Caco-2 (cell line): ENCODE data around the gene TAGLN. TPM values are rescaled to one million over a fixed set of nuclear protein-coding genes. Genes with fewer than 3 reads are reported as not detected.

ENCODE experiments used
- BruUV-seq: library from RNA; stranded (reverse); fragments of 400-500 nt; replicated peaks from 2 replicates; lab custom pipeline; 2021; lab: Mats Ljungman, UMichigan
- CTCF ChIA-PET: fragments of 300-600 bp; sonication (Branson Sonifier 250); formaldehyde crosslinking; loops from one replicate; lab custom pipeline; 2022; ENCODE audit warnings: antibody characterized with exemption; lab: Charles Lee
- POLR2A ChIA-PET: fragments of 300-600 bp; sonication (Branson Sonifier 250); formaldehyde crosslinking; loops from one replicate; lab custom pipeline; 2022; ENCODE audit warnings: antibody characterized with exemption; lab: Charles Lee
- DNase-seq, 2 experiments: peaks; one replicate each; pipeline versions ENCODE4 v3.0.0 to v3.0.0-alpha.2; 2020 to 2022
- H3K27me3 ChIP-seq: replicated peaks from 2 replicates; pipeline ENCODE4 v1.6.0; 2011; ENCODE audit warnings: low read length; ENCODE audit not compliant: control insufficient read depth, insufficient read depth
- H3K36me3 ChIP-seq: 2 replicates; pipeline ENCODE4 v1.5.1; 2011; ENCODE audit warnings: low read length; ENCODE audit not compliant: control insufficient read depth, insufficient read depth
- H3K4me1 ChIP-seq: fragments of 250-450 bp; sonication (Bioruptor Pico); 2 replicates; pipeline ENCODE4 v1.5.1; 2020; ENCODE audit warnings: mild to moderate bottlenecking
- H3K4me3 ChIP-seq: 2 replicates; pipeline ENCODE4 v1.5.1; 2011; ENCODE audit warnings: low read depth, mild to moderate bottlenecking, control low read depth, low read length
- H3K9me3 ChIP-seq: fragments of 250-450 bp; sonication (Bioruptor Pico); 2 replicates; pipeline ENCODE4 v1.5.1; 2020; ENCODE audit warnings: mild to moderate bottlenecking, moderate library complexity
- H3K27ac Mint-ChIP-seq: one replicate; pipeline ENCODE4 v1.8.0; 2022; ENCODE audit warnings: mixed read lengths; ENCODE audit not compliant: unreplicated experiment
- H3K27me3 Mint-ChIP-seq: one replicate; pipeline ENCODE4 v1.8.0; 2022; ENCODE audit warnings: mixed read lengths; ENCODE audit not compliant: insufficient read depth, unreplicated experiment
- H3K36me3 Mint-ChIP-seq: one replicate; pipeline ENCODE4 v1.8.0; 2022; ENCODE audit warnings: mild to moderate bottlenecking, mixed read lengths; ENCODE audit not compliant: insufficient read depth, unreplicated experiment
- H3K4me1 Mint-ChIP-seq: one replicate; pipeline ENCODE4 v1.8.0; 2022; ENCODE audit warnings: low read depth, mixed read lengths; ENCODE audit not compliant: unreplicated experiment
- H3K4me3 Mint-ChIP-seq: one replicate; pipeline ENCODE4 v1.8.0; 2022; ENCODE audit warnings: mild to moderate bottlenecking, moderate library complexity, mixed read lengths; ENCODE audit not compliant: unreplicated experiment
- H3K9me3 Mint-ChIP-seq: one replicate; pipeline ENCODE4 v1.8.0; 2022; ENCODE audit warnings: mixed read lengths; ENCODE audit not compliant: unreplicated experiment
- CTCF ChIP-seq, 2 experiments: fragments of 200-600 bp in 1 of 2; IDR thresholded peaks; 1 replicate in 1 of 2; 2 replicates in 1 of 2; pipeline versions ENCODE4 v1.5.1 to v1.8.0; 2011 to 2022; ENCODE audit warnings: antibody characterized with exemption in 1 of 2, control low read depth in 1 of 2, inconsistent platforms in 1 of 2, low read depth in 1 of 2, low read length in 1 of 2, mild to moderate bottlenecking in 1 of 2, moderate library complexity in 1 of 2; ENCODE audit not compliant: insufficient read depth in 1 of 2, severe bottlenecking in 1 of 2, unreplicated experiment in 1 of 2
- intact Hi-C: fragments of 100-400 bp; cut with micrococcal nuclease; formaldehyde crosslinking; loops from one replicate; pipeline ENCODE4 v1.10.0; 2022; ENCODE audit not compliant: unreplicated experiment
- total RNA-seq: library from RNA; stranded (reverse); gene quantifications from 2 replicates; pipeline ENCODE4 v1.2.3, GENCODE V29; 2022

TAGLN gene
- total RNA-seq, 1 experiment from 2014 or later: 303 TPM

GRCh38 chr11:117188620-117189081 lies 10.5 kb upstream of the TAGLN start:
- Mint-ChIP-seq H3K36me3 (peaks cover 22% of the 10 kb centered on the region), H3K27ac (no peak overlapping the region), H3K4me3 (no peak overlapping the region), H3K27me3 (no peaks in the 10 kb centered on the region), H3K4me1 (peaks cover 11% of the 10 kb centered on the region), H3K9me3 (no peaks in the 10 kb centered on the region)
- BruUV-seq: no TSS peak
- ChIA-PET CTCF (no interaction called here), POLR2A (no interaction called here)
- Histone ChIP-seq H3K4me3 (no peak overlapping the region), H3K4me1 (peaks cover 12% of the 10 kb centered on the region), H3K27me3 (no peaks in the 10 kb centered on the region), H3K9me3 (no peaks in the 10 kb centered on the region), H3K36me3 (peaks cover 11% of the 10 kb centered on the region)
- intact Hi-C loops: no loop called here
- TF ChIP-seq CTCF (IDR thresholded peaks at IDR 0.05; ENCODE audit: insufficient read depth in 1 of 2, low read depth in 1 of 2, low read length in 1 of 2, severe bottlenecking in 1 of 2, unreplicated experiment in 1 of 2): no peak
- peak in 1 of 2 experiments; percentile 37 for DNase-seq

DNA sequence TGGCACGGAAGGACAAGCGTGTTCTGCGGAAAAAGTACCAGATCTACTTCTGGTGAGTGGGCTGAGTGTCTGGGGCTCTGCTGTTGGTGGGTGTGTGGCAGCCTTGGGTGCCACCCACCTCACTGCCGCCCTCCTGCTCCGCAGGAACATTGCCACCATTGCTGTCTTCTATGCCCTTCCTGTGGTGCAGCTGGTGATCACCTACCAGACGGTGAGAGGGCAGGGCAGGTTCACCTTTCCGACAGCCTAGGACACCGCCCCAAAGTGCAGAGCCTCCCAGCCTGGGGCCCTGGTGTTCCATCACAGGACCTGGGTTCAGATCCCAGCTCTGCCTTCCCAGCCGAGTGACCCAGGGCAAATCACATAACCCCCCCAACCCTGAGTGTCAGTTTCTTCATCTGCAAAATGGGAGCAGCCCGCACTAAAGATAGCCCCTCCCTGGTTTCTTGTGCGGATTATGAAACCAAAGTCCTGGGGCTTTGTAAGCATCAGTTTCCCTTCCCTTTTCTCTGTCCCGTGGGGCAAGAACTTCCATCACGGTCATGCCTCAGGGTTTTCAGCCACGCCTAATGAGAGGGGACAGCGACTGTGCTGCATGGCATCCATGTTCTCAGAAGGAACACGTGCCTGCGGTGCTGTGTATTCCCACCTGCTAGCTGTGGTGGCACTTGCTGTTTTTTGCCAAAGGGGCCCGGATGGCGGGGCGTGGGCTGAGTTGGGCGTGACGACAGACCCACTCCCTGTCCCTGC lies 9.8 kb upstream of the TAGLN start:
- peaks cover 4% of the 10 kb centered on the region for H3K4me1 ChIP-seq
- H3K27ac Mint-ChIP-seq: no peak overlapping the region
- ChIA-PET CTCF (no interaction called here), POLR2A (no interaction called here)
- peaks cover 24% of the 10 kb centered on the region for H3K36me3 Mint-ChIP-seq
- no TSS peak for BruUV-seq
- H3K4me1 Mint-ChIP-seq: peaks cover 3% of the 10 kb centered on the region
- H3K4me3 Mint-ChIP-seq: no peak overlapping the region
- H3K27me3 Mint-ChIP-seq: no peaks in the 10 kb centered on the region
- no peaks in the 10 kb centered on the region for H3K27me3 ChIP-seq
- no peak overlapping the region for H3K4me3 ChIP-seq
- H3K36me3 ChIP-seq: peaks cover 9% of the 10 kb centered on the region
- H3K9me3 ChIP-seq: no peaks in the 10 kb centered on the region
- intact Hi-C loops: no loop called here
- peak in 1 of 2 experiments; percentile 33 for DNase-seq
- no peak for TF ChIP-seq CTCF (IDR thresholded peaks at IDR 0.05; ENCODE audit: insufficient read depth in 1 of 2, low read depth in 1 of 2, low read length in 1 of 2, severe bottlenecking in 1 of 2, unreplicated experiment in 1 of 2)
- no peaks in the 10 kb centered on the region for H3K9me3 Mint-ChIP-seq

DNA sequence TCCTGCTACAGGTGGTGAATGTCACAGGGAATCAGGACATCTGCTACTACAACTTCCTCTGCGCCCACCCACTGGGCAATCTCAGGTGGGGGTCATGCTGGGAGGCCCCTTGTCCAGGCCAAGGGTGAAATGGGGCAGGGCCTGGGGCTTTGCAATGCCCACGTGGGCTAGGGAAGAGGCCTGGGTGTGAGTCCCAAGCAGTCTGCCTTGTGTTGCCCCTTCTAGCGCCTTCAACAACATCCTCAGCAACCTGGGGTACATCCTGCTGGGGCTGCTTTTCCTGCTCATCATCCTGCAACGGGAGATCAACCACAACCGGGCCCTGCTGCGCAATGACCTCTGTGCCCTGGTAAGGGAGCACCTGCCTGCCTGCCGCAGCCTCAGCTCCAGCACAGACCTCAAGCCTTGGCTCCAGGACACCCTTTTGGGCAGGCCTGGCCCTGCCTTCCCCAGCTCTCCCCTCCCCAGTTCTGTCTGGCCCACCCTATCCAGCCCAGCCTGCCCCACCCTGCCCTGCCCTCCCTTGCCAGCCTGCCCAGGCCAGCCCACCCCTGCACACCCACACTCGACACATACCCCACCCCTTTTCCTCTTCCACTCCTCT lies 9.1 kb upstream of the TAGLN start:
- peaks cover 27% of the 10 kb centered on the region for H3K36me3 Mint-ChIP-seq
- Histone ChIP-seq H3K9me3 (no peaks in the 10 kb centered on the region), H3K36me3 (peaks cover 9% of the 10 kb centered on the region), H3K27me3 (no peaks in the 10 kb centered on the region), H3K4me1 (no peaks in the 10 kb centered on the region), H3K4me3 (no peak overlapping the region)
- intact Hi-C loops: no loop called here
- H3K27me3 Mint-ChIP-seq: no peaks in the 10 kb centered on the region
- TF ChIP-seq CTCF (IDR thresholded peaks at IDR 0.05; ENCODE audit: insufficient read depth in 1 of 2, low read depth in 1 of 2, low read length in 1 of 2, severe bottlenecking in 1 of 2, unreplicated experiment in 1 of 2): no peak
- ChIA-PET POLR2A (no interaction called here), CTCF (no interaction called here)
- H3K9me3 Mint-ChIP-seq: no peaks in the 10 kb centered on the region
- H3K4me1 Mint-ChIP-seq: no peaks in the 10 kb centered on the region
- no peak overlapping the region for H3K4me3 Mint-ChIP-seq
- no TSS peak for BruUV-seq
- peak in 1 of 2 experiments; percentile 34 for DNase-seq
- no peak overlapping the region for H3K27ac Mint-ChIP-seq
